DOHH2 (cell line): ENCODE measurements around the gene HAO1.

ENCODE experiments used
- EZH2phosphoT487 ChIP-seq: fragments of 200-600 bp; sonication (generic); IDR thresholded peaks from 2 replicates; pipeline ENCODE4 v1.6.1; 2017; ENCODE audit warnings: borderline replicate concordance, mild to moderate bottlenecking, antibody characterized with exemption, low read length, moderate library complexity, mixed read lengths
- TF ChIP-seq, protein P1 (sequence below): fragments of 200-600 bp; sonication (generic); IDR thresholded peaks from one replicate; pipeline ENCODE4 v1.5.1; 2014; ENCODE audit warnings: antibody characterized with exemption, mild to moderate bottlenecking, low read depth, low read length; ENCODE audit not compliant: poor library complexity, severe bottlenecking

DNA sequence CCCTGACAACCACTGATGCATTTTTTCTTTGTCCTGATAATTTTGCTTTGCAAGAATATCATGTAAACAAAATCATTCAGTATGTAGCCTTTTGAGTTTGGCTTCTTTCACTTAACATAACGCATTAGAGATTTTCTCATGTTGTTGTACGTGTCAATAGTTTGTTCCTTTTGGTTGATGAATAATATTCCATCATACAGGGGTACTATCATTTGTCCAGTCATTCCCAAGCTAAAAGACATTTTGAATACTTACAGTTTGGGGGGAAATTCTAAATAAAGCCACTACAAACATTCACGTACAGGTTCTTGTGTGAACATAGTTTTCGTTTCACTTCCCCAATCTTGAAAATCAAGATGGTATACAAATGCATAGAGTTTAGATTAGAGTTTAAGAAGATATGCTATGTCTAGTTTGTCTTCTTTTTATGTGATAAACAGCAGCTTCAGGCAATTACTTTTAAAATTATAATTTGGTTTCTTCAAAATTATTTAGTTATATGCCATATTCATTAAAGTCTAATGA lies 5.2 kb downstream of the HAO1 start:
- TF ChIP-seq, protein P1, sequence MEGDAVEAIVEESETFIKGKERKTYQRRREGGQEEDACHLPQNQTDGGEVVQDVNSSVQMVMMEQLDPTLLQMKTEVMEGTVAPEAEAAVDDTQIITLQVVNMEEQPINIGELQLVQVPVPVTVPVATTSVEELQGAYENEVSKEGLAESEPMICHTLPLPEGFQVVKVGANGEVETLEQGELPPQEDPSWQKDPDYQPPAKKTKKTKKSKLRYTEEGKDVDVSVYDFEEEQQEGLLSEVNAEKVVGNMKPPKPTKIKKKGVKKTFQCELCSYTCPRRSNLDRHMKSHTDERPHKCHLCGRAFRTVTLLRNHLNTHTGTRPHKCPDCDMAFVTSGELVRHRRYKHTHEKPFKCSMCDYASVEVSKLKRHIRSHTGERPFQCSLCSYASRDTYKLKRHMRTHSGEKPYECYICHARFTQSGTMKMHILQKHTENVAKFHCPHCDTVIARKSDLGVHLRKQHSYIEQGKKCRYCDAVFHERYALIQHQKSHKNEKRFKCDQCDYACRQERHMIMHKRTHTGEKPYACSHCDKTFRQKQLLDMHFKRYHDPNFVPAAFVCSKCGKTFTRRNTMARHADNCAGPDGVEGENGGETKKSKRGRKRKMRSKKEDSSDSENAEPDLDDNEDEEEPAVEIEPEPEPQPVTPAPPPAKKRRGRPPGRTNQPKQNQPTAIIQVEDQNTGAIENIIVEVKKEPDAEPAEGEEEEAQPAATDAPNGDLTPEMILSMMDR, result no peak
- TF ChIP-seq EZH2phosphoT487, result no peak
